ENCODE data around the gene TAF8. TPM values are rescaled to one million over a fixed set of nuclear protein-coding genes. Genes with fewer than 3 reads are reported as not detected.

Gene TAF8
- total RNA-seq, 1 donor from 2014 or later: 35.1 TPM

- Histone ChIP-seq H3K9me3 (no peaks in the 10 kb centered on the region), H3K27me3 (ENCODE audit: low read depth) (no peaks in the 10 kb centered on the region), H3K4me3 (no peak overlapping the region), H3K36me3 (peaks cover 19% of the 10 kb centered on the region), H3K27ac (no peak overlapping the region), H3K4me1 (no peaks in the 10 kb centered on the region)
- ATAC-seq (no peak), DNase-seq (no peak)
- intact Hi-C loops (cut with DNase I): no loop called here
- no peak for TF ChIP-seq CTCF (IDR thresholded peaks at IDR 0.05)
Measured at GRCh38 chr6:42129360-42129676, 79.0 kb downstream of the TAF8 start.

GRCh38 chr6:42131531-42131930, 81.2 kb downstream of the TAF8 start:
- ATAC-seq (no peak), DNase-seq (no peak)
- H3K36me3 ChIP-seq: peaks cover 14% of the 10 kb centered on the region
- no peaks in the 10 kb centered on the region for H3K9me3 ChIP-seq
- H3K4me1 ChIP-seq: no peaks in the 10 kb centered on the region
- no peak overlapping the region for H3K27ac ChIP-seq
- H3K4me3 ChIP-seq: no peak overlapping the region
- intact Hi-C loops (cut with DNase I): no loop called here
- TF ChIP-seq CTCF (IDR thresholded peaks at IDR 0.05): no peak
- no peaks in the 10 kb centered on the region for H3K27me3 ChIP-seq (ENCODE audit: low read depth)

- no peaks in the 10 kb centered on the region for H3K27me3 ChIP-seq (ENCODE audit: low read depth)
- no peaks in the 10 kb centered on the region for H3K9me3 ChIP-seq
- H3K27ac ChIP-seq: no peak overlapping the region
- peaks cover under 1% of the 10 kb centered on the region for H3K4me1 ChIP-seq
- DNase-seq (no peak), ATAC-seq (no peak)
- H3K36me3 ChIP-seq: no peaks in the 10 kb centered on the region
- TF ChIP-seq CTCF (IDR thresholded peaks at IDR 0.05): no peak
- intact Hi-C loops (cut with DNase I): no loop called here
- H3K4me3 ChIP-seq: no peak overlapping the region
Measured at GRCh38 chr6:42133926-42134325, 83.6 kb downstream of the TAF8 start.

- no peak for ATAC-seq
- DNase-seq: no peak
- Histone ChIP-seq H3K27me3 (ENCODE audit: low read depth) (no peaks in the 10 kb centered on the region), H3K4me1 (peaks cover 10% of the 10 kb centered on the region), H3K4me3 (no peak overlapping the region), H3K27ac (no peak overlapping the region), H3K36me3 (no peaks in the 10 kb centered on the region), H3K9me3 (no peaks in the 10 kb centered on the region)
- intact Hi-C loops (cut with DNase I): no loop called here
- no peak for TF ChIP-seq CTCF (IDR thresholded peaks at IDR 0.05)
Measured at GRCh38 chr6:42135161-42135560, 84.8 kb downstream of the TAF8 start.

- no peak for TF ChIP-seq CTCF (IDR thresholded peaks at IDR 0.05)
- no peak overlapping the region for H3K27ac ChIP-seq
- intact Hi-C loops (cut with DNase I): no loop called here
Measured at GRCh38 chr6:42135722-42136121, 85.4 kb downstream of the TAF8 start.

More at GRCh38 chr6:42135722-42136121, 85.4 kb downstream of the TAF8 start:
- no peaks in the 10 kb centered on the region for H3K27me3 ChIP-seq (ENCODE audit: low read depth)
- H3K9me3 ChIP-seq: no peaks in the 10 kb centered on the region
- H3K4me1 ChIP-seq: peaks cover 16% of the 10 kb centered on the region
- DNase-seq (no peak), ATAC-seq (no peak)
- no peaks in the 10 kb centered on the region for H3K36me3 ChIP-seq
- no peak overlapping the region for H3K4me3 ChIP-seq

Data from lower lobe of right lung (tissue), 2 donors.